GM19328 (cell line): ENCODE measurements around the gene AUTS2.

ENCODE experiments used
- ATAC-seq: cut with Tn5 transposase; IDR thresholded peaks from one replicate; pipeline ENCODE4 v1.9.1; 2021; ENCODE audit warnings: mild to moderate bottlenecking, moderate library complexity; ENCODE audit not compliant: unreplicated experiment

AUTS2 gene

DNA sequence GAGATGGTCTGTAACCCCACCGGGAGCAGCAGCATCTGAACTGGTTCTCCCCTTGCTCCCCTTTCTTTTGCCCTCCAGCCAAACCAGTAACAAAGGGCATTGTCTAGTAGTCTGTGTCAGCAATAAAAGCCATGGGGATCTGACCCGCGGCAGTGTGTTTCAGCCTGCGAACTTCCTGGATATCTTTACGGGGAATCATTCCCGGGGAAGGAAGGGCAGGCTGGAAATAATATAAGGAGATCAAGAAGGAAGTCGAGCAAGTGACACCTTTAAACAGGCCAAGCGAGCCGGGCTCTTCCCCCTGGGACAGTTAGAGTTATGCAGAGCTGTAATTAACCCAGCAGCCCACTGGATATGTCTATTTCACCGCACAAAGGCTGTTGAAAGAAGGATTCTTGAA, 872.5 kb downstream of the AUTS2 start:
- ATAC-seq = no peak

- ATAC-seq = no peak
Observed at GRCh38 chr7:70472601-70473237, 874.4 kb downstream of the AUTS2 start.

DNA sequence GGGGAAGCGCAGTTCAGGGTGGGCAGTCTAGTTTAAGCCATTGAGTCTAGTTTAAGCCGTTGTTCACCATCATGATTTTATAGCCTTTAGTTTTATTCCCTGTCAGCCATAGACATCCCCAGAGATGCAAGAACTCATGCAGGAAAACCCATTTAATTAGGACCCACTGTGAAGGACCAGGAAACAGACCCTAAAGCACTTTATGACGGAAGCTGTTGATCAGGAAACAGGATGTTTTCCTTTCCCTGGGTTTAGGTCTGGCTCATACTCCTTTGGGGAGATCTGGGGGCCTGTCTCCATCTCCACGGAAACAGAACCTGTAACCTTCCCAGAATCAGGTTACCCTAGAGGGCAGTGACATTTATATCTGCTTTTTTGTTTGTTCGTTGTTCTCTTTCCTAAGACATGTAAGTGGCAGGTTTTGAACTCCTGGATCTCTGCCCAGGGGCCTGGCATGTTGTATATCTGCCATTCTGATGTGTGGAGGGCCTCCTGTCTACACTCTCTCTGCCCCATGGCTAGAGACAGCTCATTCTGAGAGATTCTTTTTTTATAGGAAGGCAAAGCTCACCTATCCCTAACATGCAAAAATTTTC, 876.5 kb downstream of the AUTS2 start:
- no peak for ATAC-seq

GRCh38 chr7:70477036-70478010, 879.0 kb downstream of the AUTS2 start:
- no peak for ATAC-seq

GRCh38 chr7:70479153-70480021, 881.1 kb downstream of the AUTS2 start:
- ATAC-seq = no peak

- ATAC-seq = no peak
Observed at GRCh38 chr7:70480927-70481569, 882.8 kb downstream of the AUTS2 start.

GRCh38 chr7:70481570-70482123, 883.4 kb downstream of the AUTS2 start:
- ATAC-seq = no peak

- ATAC-seq = no peak
Observed at GRCh38 chr7:70484255-70484654, 886.0 kb downstream of the AUTS2 start.

GRCh38 chr7:70486977-70487376, 888.7 kb downstream of the AUTS2 start:
- no peak for ATAC-seq

- no peak for ATAC-seq
Observed at GRCh38 chr7:70487428-70487827, 889.2 kb downstream of the AUTS2 start.

GRCh38 chr7:70487886-70488285, 889.6 kb downstream of the AUTS2 start:
- no peak for ATAC-seq

- no peak for ATAC-seq
Observed at GRCh38 chr7:70489813-70490212, 891.5 kb downstream of the AUTS2 start.

- no peak for ATAC-seq
Observed at GRCh38 chr7:70492625-70493024, 894.4 kb downstream of the AUTS2 start.

DNA sequence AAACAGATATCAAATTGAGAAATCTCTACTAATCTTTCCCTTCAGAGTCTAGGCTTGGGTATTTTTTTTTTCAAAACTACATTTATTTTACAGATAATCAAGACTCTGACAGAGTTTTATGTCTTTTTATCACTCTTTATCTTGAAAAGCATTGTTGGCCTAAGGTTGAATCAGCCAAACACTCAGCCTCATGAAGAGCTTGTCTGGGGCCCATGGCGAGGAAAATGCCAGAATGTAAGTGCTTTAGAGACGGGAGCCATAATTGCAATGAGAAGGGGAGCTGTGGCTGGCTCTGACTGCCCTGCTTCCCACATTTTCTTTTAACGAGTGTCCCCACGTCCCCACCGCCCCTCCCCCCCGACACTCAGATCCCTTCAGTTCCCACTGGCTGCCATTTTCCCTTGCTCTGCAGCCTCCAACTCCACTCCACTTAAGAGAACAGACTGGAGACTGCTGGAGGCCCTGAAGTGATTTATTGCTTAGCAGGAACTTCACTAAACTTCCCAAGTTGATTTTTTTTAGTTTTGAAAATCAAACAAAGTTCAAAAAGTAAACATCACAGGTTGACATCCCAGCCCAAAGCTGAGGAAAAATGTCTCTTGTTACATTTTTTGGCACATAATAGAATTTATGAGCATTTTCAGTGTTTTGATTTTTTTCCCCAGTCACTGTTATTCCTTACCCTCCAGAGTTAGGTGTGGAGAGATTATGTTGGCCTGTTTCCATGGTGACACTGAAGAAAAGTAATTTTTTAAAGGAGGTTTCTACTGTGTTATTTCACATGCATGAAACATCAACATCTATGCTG, 896.2 kb downstream of the AUTS2 start:
- ATAC-seq = no peak

DNA sequence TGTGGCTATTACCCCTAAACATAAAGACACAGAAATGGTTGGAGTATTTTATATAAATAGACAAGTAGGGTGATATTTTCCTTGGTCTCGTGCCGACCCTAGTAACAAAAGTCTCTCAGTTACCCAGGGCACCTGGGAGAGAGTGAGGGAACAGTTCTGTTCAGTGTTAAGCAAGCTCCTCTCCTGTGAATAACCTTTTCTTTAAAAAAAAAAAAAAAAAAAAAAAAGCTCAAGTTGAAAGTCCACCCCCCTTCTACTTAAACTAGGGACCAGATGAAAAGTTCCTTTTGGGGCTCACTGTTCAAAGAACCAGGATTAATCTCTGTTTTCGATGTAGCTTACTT, 896.7 kb downstream of the AUTS2 start:
- no peak for ATAC-seq

DNA sequence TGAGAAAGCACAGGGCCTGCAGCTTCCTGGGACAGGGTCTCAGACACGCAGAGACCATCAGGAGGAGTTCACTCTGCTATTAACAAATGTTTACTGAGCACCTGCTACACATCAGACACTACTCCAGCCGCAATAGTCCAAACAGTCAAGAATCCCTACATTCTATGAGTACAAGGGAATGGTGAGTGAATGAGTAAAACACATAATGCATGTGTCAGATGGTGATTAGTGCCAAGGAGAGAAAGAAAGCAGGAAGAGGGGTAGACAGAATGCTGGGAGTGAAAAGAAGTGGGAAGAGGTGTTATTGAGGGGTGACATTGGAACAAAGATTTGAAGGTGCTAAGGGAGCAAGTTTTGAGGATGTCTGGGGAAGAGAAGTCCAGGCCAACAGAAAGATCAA, 899.5 kb downstream of the AUTS2 start:
- ATAC-seq = no peak

DNA sequence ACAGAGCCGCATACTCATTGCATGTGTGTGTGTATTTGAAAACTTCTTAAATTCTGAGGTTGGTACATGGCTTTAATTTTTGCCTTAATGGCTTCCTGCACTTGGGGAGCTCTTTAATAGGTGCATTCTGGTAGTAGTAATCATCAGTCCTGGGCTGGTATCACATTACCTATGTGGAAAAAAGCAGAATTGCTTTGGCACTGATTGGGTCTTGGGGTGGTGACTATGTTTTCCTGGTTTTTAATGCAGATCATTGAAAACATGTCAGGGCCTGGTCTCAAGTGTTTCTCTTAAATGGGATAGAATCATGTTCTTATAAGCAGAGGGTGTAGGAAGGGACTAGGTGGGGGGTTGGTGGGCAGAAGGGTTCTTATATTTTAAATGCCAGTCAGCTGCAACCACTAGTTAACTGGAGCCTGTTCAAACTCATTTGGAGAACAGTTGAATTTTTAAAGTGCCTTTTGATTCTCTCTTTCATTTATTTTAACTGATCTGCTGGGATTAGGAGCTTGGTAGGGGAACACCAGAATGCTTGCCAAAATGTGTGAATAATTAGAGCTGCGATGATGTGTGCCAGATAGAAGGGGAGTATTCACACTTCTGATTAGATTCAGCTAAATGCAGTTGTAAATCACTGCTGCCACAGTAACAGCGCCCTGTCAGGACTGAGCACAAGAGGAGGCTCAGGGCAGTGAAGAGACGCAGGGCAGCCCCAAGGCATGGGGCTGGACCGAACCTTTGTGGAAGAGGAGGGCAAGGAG, 900.1 kb downstream of the AUTS2 start:
- ATAC-seq = no peak

DNA sequence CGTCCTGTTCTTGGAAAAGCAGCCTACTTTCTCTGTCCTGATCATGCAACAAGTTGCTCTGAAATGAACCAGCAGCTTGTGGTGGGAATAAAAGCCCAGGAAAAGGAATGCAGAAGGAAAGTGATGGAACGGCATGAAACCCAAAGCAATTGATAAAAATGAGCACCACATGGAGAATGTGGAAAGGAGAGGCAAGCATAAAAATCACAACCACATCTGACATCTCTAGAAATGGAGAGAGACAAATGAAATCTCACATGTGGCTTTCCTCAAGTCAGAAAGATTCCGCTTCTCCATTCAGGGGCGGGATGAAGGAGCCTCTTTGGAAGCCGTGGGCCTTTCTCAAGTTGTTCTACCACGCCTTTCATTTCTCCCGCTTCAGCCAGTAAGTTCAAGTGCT, 902.0 kb downstream of the AUTS2 start:
- ATAC-seq = no peak
